PC-9 (cell line): ENCODE results near the gene AATF. TPM values are rescaled to one million over a fixed set of nuclear protein-coding genes. Genes with fewer than 3 reads are reported as not detected.

Experiments
- BruUV-seq: library from RNA; stranded (reverse); fragments of 400-500 nt; replicated peaks from 2 replicates; lab custom pipeline; 2021; lab: Mats Ljungman, UMichigan
- CTCF ChIA-PET: fragments of 300-600 bp; sonication (Branson Sonifier 250); formaldehyde crosslinking; loops from one replicate; lab custom pipeline; 2022; ENCODE audit warnings: antibody characterized with exemption; lab: Charles Lee
- POLR2A ChIA-PET: fragments of 300-600 bp; sonication (Branson Sonifier 250); formaldehyde crosslinking; loops from one replicate; lab custom pipeline; 2022; ENCODE audit warnings: antibody characterized with exemption; ENCODE audit not compliant: unreplicated experiment; lab: Charles Lee
- DNase-seq, 2 experiments: peaks; one replicate each; pipeline versions ENCODE4 v3.0.0 to v3.0.0-alpha.2; 2015 to 2022; ENCODE audit warnings: mixed read lengths in 1 of 2
- H2AFZ ChIP-seq: fragments of 200-600 bp; sonication (generic); 2 replicates; pipeline ENCODE4 v1.8.1; 2017; ENCODE audit warnings: antibody characterized with exemption
- H3F3A ChIP-seq: fragments of 200-600 bp; sonication (generic); 2 replicates; pipeline ENCODE4 v1.8.1; 2017; ENCODE audit warnings: antibody characterized with exemption, mild to moderate bottlenecking, low read depth; ENCODE audit not compliant: insufficient read depth
- H3K27ac ChIP-seq: fragments of 200-600 bp; sonication (generic); 2 replicates; pipeline ENCODE4 v1.6.1; 2016; ENCODE audit warnings: mixed run types
- H3K27me3 ChIP-seq: fragments of 200-600 bp; sonication (generic); 2 replicates; pipeline ENCODE4 v1.6.1; 2016; ENCODE audit warnings: low read depth, mixed run types; ENCODE audit not compliant: insufficient read depth
- H3K36me3 ChIP-seq: fragments of 200-600 bp; sonication (generic); 2 replicates; pipeline ENCODE4 v1.6.1; 2016; ENCODE audit warnings: low read depth, mixed run types
- H3K4me1 ChIP-seq: fragments of 200-600 bp; sonication (generic); replicated peaks from 2 replicates; pipeline ENCODE4 v1.6.1; 2016; ENCODE audit warnings: mixed run types; ENCODE audit not compliant: insufficient read depth
- H3K4me2 ChIP-seq: fragments of 200-600 bp; sonication (generic); 2 replicates; pipeline ENCODE4 v1.6.1; 2017; ENCODE audit warnings: mixed run types
- H3K4me3 ChIP-seq: fragments of 200-600 bp; sonication (generic); 2 replicates; pipeline ENCODE4 v1.6.1; 2016; ENCODE audit warnings: mixed run types
- H3K79me2 ChIP-seq: fragments of 200-600 bp; sonication (generic); 2 replicates; pipeline ENCODE4 v1.6.1; 2017; ENCODE audit warnings: low read depth, mixed run types
- H3K9me2 ChIP-seq: fragments of 200-600 bp; sonication (generic); 2 replicates; pipeline ENCODE4 v1.8.1; 2017; ENCODE audit warnings: mild to moderate bottlenecking; ENCODE audit not compliant: insufficient read depth
- H3K9me3 ChIP-seq: fragments of 200-600 bp; sonication (generic); 2 replicates; pipeline ENCODE4 v1.8.1; 2016; ENCODE audit warnings: low read depth; ENCODE audit not compliant: insufficient read depth
- H4K20me1 ChIP-seq: fragments of 200-600 bp; sonication (generic); 2 replicates; pipeline ENCODE4 v1.8.1; 2017; ENCODE audit not compliant: insufficient read depth
- EZH2 ChIP-seq: fragments of 200-600 bp; sonication (generic); IDR thresholded peaks from 2 replicates; pipeline ENCODE4 v1.8.0; 2017; ENCODE audit warnings: antibody characterized with exemption, low read depth
- intact Hi-C: fragments of 100-400 bp; cut with micrococcal nuclease; formaldehyde crosslinking; loops from one replicate; pipeline ENCODE4 v1.10.0; 2022; ENCODE audit not compliant: unreplicated experiment
- total RNA-seq: library from RNA; stranded (reverse); gene quantifications from 2 replicates; pipeline ENCODE4 v1.2.3, GENCODE V29; 2021
- TF ChIP-seq, protein P1 (sequence below): fragments of 200-600 bp; sonication (generic); conservative IDR thresholded peaks from 2 replicates; pipeline ENCODE4 v1.6.1; 2017; ENCODE audit warnings: mixed run types, antibody characterized with exemption, mild to moderate bottlenecking, moderate library complexity

Gene AATF
- total RNA-seq, 1 experiment from 2014 or later, result 71.4 TPM

DNA sequence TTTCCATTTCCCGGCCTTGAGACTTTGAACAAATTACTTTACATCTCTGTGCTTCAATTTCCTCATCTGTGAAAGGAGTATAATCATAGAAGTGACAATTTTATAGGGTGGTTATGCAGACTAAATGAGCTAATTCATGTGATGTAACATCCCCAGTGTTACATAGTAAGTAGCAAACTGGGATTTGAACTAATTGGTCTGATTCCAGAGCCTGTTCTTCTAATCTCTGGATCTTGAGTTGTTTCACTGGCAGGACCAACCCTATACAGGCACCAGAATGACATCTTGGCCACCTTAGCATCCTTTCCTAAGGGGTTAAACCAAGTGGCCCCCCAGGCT lies 77.7 kb downstream of the AATF start:
- Histone ChIP-seq H3K9me3 (no peaks in the 10 kb centered on the region), H3F3A (peaks cover 4% of the 10 kb centered on the region), H3K4me3 (no peak overlapping the region), H3K4me2 (no peak overlapping the region), H3K79me2 (no peaks in the 10 kb centered on the region), H3K36me3 (peaks cover 4% of the 10 kb centered on the region; the same call in 1 of the 2 replicates), H3K4me1 (no peaks in the 10 kb centered on the region), H2AFZ (no peak overlapping the region), H3K27ac (no peak overlapping the region), H3K27me3 (no peaks in the 10 kb centered on the region), H3K9me2 (no peaks in the 10 kb centered on the region), H4K20me1 (peaks cover 14% of the 10 kb centered on the region; the same call in 1 of the 2 replicates)
- TF ChIP-seq, protein P1, sequence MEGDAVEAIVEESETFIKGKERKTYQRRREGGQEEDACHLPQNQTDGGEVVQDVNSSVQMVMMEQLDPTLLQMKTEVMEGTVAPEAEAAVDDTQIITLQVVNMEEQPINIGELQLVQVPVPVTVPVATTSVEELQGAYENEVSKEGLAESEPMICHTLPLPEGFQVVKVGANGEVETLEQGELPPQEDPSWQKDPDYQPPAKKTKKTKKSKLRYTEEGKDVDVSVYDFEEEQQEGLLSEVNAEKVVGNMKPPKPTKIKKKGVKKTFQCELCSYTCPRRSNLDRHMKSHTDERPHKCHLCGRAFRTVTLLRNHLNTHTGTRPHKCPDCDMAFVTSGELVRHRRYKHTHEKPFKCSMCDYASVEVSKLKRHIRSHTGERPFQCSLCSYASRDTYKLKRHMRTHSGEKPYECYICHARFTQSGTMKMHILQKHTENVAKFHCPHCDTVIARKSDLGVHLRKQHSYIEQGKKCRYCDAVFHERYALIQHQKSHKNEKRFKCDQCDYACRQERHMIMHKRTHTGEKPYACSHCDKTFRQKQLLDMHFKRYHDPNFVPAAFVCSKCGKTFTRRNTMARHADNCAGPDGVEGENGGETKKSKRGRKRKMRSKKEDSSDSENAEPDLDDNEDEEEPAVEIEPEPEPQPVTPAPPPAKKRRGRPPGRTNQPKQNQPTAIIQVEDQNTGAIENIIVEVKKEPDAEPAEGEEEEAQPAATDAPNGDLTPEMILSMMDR, result no peak
- TF ChIP-seq EZH2, result no peak
- ChIA-PET POLR2A (no interaction called here), CTCF (no interaction called here)
- intact Hi-C loops, result no loop called here
- no peak for DNase-seq
- no TSS peak for BruUV-seq

DNA sequence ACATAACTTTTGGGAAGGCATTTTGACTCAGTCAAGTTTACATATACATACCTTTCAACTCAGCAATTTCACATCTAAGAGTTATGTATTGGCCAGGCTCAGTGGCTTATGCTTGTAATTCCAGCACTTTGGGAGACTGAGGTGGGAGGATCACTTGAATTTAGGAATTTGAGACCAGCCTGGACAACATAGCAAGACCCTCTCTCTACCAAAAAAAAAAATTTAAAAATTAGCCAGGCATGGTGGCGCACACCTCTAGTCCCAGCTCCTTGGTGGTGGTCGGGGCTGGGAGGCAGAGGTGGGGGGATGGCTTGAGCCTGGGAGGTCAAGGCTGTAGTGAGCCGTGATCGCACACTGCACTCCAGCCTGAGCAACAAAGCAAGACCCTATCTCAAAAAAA lies 79.3 kb downstream of the AATF start:
- H3F3A ChIP-seq, result peaks cover 4% of the 10 kb centered on the region
- H2AFZ ChIP-seq, result no peak overlapping the region
- peaks cover 9% of the 10 kb centered on the region; the same call in 1 of the 2 replicates for H3K36me3 ChIP-seq
- intact Hi-C loops, result no loop called here
- TF ChIP-seq, protein P1, result no peak
- no peak for TF ChIP-seq EZH2
- no peaks in the 10 kb centered on the region for H3K27me3 ChIP-seq
- H3K4me1 ChIP-seq, result no peaks in the 10 kb centered on the region
- no TSS peak for BruUV-seq
- POLR2A ChIA-PET, result no interaction called here
- CTCF ChIA-PET, result no interaction called here
- no peaks in the 10 kb centered on the region for H3K79me2 ChIP-seq
- no peaks in the 10 kb centered on the region for H3K9me3 ChIP-seq
- peaks cover 14% of the 10 kb centered on the region; the same call in 1 of the 2 replicates for H4K20me1 ChIP-seq
- no peaks in the 10 kb centered on the region for H3K9me2 ChIP-seq
- DNase-seq, result no peak
- H3K4me2 ChIP-seq, result no peak overlapping the region
- no peak overlapping the region for H3K4me3 ChIP-seq
- no peak overlapping the region for H3K27ac ChIP-seq

DNA sequence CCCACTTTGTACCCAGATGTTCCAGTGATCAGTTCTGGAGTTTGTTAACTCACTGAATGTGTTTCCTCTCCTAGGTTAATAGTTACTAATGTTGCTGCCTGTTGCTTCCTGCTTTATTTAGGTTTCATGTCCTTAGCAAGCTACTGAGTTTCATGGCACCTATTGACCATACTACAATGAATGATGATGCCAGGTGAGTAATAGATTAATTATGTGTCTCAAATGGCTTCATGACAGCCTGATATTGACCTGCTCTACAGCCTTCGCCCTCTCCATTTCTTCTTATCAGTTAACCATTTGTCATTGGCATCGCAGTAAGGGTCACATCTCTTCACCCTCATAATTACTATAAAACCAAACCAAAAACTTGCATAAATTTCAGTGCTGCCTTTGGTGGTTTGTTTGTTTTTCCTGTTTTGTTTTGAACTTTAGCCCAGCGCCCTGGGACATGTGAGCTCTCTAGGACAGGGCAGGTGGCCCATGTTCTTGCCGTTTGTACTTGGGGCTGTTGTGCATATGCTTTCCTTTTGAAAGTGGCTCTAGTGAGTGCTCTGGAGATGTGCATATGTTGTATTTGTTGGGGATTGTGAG lies 82.8 kb downstream of the AATF start:
- intact Hi-C loops, result no loop called here
- no peak overlapping the region for H3K4me2 ChIP-seq
- peaks cover 17% of the 10 kb centered on the region for H3F3A ChIP-seq
- no peak for DNase-seq
- H3K27ac ChIP-seq, result no peak overlapping the region
- no peaks in the 10 kb centered on the region for H3K9me3 ChIP-seq
- no peaks in the 10 kb centered on the region for H3K9me2 ChIP-seq
- no peak overlapping the region for H2AFZ ChIP-seq
- H3K79me2 ChIP-seq, result no peaks in the 10 kb centered on the region
- POLR2A ChIA-PET, result no interaction called here
- no peaks in the 10 kb centered on the region for H3K27me3 ChIP-seq
- no peaks in the 10 kb centered on the region for H3K4me1 ChIP-seq
- CTCF ChIA-PET, result no interaction called here
- no peak overlapping the region for H3K4me3 ChIP-seq
- H4K20me1 ChIP-seq, result peaks cover 8% of the 10 kb centered on the region; the same call in 1 of the 2 replicates
- TF ChIP-seq EZH2, result no peak
- TF ChIP-seq, protein P1, result no peak
- BruUV-seq, result no TSS peak
- H3K36me3 ChIP-seq, result peaks cover 17% of the 10 kb centered on the region
